ENCODE data around the gene POLK.

GRCh38 chr5:75472973-75473372 is 38.7 kb upstream of the POLK start:
- TF ChIP-seq, protein P1, sequence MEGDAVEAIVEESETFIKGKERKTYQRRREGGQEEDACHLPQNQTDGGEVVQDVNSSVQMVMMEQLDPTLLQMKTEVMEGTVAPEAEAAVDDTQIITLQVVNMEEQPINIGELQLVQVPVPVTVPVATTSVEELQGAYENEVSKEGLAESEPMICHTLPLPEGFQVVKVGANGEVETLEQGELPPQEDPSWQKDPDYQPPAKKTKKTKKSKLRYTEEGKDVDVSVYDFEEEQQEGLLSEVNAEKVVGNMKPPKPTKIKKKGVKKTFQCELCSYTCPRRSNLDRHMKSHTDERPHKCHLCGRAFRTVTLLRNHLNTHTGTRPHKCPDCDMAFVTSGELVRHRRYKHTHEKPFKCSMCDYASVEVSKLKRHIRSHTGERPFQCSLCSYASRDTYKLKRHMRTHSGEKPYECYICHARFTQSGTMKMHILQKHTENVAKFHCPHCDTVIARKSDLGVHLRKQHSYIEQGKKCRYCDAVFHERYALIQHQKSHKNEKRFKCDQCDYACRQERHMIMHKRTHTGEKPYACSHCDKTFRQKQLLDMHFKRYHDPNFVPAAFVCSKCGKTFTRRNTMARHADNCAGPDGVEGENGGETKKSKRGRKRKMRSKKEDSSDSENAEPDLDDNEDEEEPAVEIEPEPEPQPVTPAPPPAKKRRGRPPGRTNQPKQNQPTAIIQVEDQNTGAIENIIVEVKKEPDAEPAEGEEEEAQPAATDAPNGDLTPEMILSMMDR (conservative IDR thresholded peaks at IDR 0.05; ENCODE audit: low read depth, low read length): no peak
- TF ChIP-seq EZH2 (IDR thresholded peaks at IDR 0.05; ENCODE audit: low read length, unreplicated experiment): no peak
